ENCODE results near the gene USP17L20. TPM values are rescaled to one million over a fixed set of nuclear protein-coding genes. Genes with fewer than 3 reads are reported as not detected.
"Not testable (repeated sequence)": the region's sequence is repeated elsewhere in the genome, so short reads cannot be mapped to it uniquely, and the experiment has no call there.

The USP17L20 gene
- total RNA-seq, 1 donor from 2014 or later, result not detected

DNA sequence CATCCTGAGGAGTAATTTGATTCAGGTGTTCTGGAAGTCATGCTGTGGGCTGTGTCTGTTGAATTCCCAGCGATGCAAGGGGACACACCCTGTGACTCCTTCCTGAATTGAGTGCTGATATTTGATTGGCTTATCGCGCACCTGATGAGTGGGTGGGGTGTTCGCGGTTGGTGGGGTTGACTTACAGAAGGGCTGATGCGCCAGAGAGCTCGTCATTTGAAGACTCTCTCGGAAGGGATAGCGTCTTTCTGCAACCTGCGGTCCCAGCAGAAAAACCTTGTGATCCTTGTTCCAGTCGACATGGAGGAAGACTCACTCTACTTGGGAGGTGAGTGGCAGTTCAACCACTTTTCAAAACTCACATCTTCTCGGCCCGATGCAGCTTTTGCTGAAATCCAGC is 4.8 kb upstream of the USP17L20 start, which contains the start of gene USP17L19:
USP17L19 (plus strand) TSS at position 301 of the 400 bp plus-strand sequence; CDS start at position 301, 0 bp downstream.
- not testable (repeated sequence) for H3K27me3 Mint-ChIP-seq (ENCODE audit: unreplicated experiment); DNase-seq; H3K36me3 Mint-ChIP-seq (ENCODE audit: unreplicated experiment); H3K4me3 Mint-ChIP-seq (ENCODE audit: unreplicated experiment); H3K4me1 Mint-ChIP-seq (ENCODE audit: low read depth, unreplicated experiment); H3K9me3 Mint-ChIP-seq (ENCODE audit: unreplicated experiment); H3K27ac Mint-ChIP-seq (ENCODE audit: unreplicated experiment)

DNA sequence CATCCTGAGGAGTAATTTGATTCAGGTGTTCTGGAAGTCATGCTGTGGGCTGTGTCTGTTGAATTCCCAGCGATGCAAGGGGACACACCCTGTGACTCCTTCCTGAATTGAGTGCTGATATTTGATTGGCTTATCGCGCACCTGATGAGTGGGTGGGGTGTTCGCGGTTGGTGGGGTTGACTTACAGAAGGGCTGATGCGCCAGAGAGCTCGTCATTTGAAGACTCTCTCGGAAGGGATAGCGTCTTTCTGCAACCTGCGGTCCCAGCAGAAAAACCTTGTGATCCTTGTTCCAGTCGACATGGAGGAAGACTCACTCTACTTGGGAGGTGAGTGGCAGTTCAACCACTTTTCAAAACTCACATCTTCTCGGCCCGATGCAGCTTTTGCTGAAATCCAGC is 4.6 kb downstream of the USP17L20 start, which contains the start of gene USP17L21:
USP17L21 (plus strand) TSS at position 301 of the 400 bp plus-strand sequence; CDS start at position 301, 0 bp downstream.
- H3K27ac Mint-ChIP-seq (ENCODE audit: unreplicated experiment); H3K36me3 Mint-ChIP-seq (ENCODE audit: unreplicated experiment); H3K4me3 Mint-ChIP-seq (ENCODE audit: unreplicated experiment); H3K27me3 Mint-ChIP-seq (ENCODE audit: unreplicated experiment); H3K4me1 Mint-ChIP-seq (ENCODE audit: low read depth, unreplicated experiment); DNase-seq; H3K9me3 Mint-ChIP-seq (ENCODE audit: unreplicated experiment): not testable (repeated sequence)

DNA sequence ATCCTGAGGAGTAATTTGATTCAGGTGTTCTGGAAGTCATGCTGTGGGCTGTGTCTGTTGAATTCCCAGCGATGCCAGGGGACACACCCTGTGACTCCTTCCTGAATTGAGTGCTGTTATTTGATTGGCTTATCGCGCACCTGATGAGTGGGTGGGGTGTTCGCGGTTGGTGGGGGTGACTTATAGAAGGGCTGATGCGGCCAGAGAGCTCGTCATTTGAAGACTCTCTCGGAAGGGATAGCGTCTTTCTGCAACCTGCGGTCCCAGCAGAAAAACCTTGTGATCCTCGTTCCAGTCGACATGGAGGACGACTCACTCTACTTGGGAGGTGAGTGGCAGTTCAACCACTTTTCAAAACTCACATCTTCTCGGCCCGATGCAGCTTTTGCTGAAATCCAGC is 9.4 kb downstream of the USP17L20 start, which contains the start of gene USP17L22:
USP17L22 (plus strand) TSS at position 301 of the 400 bp plus-strand sequence; CDS start at position 301, 0 bp downstream.
- not testable (repeated sequence) for DNase-seq; H3K36me3 Mint-ChIP-seq (ENCODE audit: unreplicated experiment); H3K9me3 Mint-ChIP-seq (ENCODE audit: unreplicated experiment); H3K27ac Mint-ChIP-seq (ENCODE audit: unreplicated experiment); H3K4me1 Mint-ChIP-seq (ENCODE audit: low read depth, unreplicated experiment); H3K27me3 Mint-ChIP-seq (ENCODE audit: unreplicated experiment); H3K4me3 Mint-ChIP-seq (ENCODE audit: unreplicated experiment)

DNA sequence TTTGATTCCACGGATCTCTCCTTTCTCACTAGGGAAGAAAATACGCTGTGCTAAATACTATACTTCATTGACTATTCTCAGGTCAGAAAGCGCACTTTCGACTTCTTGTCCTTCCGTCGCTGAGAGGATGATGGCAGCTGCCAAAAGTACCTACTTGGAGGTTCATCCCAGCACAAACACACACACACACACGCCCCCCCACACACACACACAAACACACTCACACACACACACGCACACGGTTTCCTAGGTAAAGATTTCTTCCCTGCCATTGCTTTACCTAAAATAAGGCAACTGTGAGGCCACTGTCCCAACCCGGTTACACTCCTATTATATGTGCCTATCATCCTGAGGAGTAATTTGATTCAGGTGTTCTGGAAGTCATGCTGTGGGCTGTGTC is 13.8 kb downstream of the USP17L20 start:
- H3K9me3 Mint-ChIP-seq (ENCODE audit: unreplicated experiment); H3K36me3 Mint-ChIP-seq (ENCODE audit: unreplicated experiment); H3K4me3 Mint-ChIP-seq (ENCODE audit: unreplicated experiment); H3K4me1 Mint-ChIP-seq (ENCODE audit: low read depth, unreplicated experiment); H3K27ac Mint-ChIP-seq (ENCODE audit: unreplicated experiment); H3K27me3 Mint-ChIP-seq (ENCODE audit: unreplicated experiment): not testable (repeated sequence)
- DNase-seq, result peak; percentile 10

Other genes starting within 250 kb of the USP17L20 start
- not detected for gene FAM90A26, start 87.7 kb upstream of the USP17L20 start, total RNA-seq (ENCODE audit: unreplicated experiment)
- not detected for gene USP17L10, start 47.5 kb upstream of the USP17L20 start, total RNA-seq (ENCODE audit: unreplicated experiment)
- 0.42 TPM for gene USP17L11, start 42.7 kb upstream of the USP17L20 start, total RNA-seq (ENCODE audit: unreplicated experiment)
- not detected for gene USP17L12, start 38.0 kb upstream of the USP17L20 start, total RNA-seq (ENCODE audit: unreplicated experiment)
- gene USP17L13, start 33.2 kb upstream of the USP17L20 start, total RNA-seq (ENCODE audit: unreplicated experiment), result not detected
- not detected for gene USP17L15, start 23.7 kb upstream of the USP17L20 start, total RNA-seq (ENCODE audit: unreplicated experiment)
- not detected for gene USP17L17, start 14.2 kb upstream of the USP17L20 start, total RNA-seq (ENCODE audit: unreplicated experiment)
- gene USP17L18, start 9.5 kb upstream of the USP17L20 start, total RNA-seq (ENCODE audit: unreplicated experiment), result not detected
- not detected for gene USP17L19, start 4.7 kb upstream of the USP17L20 start, total RNA-seq (ENCODE audit: unreplicated experiment)
- not detected for gene USP17L21, start 4.7 kb downstream of the USP17L20 start, total RNA-seq (ENCODE audit: unreplicated experiment)
- not detected for gene USP17L22, start 9.5 kb downstream of the USP17L20 start, total RNA-seq (ENCODE audit: unreplicated experiment)
- gene USP17L24, start 67.0 kb downstream of the USP17L20 start, total RNA-seq (ENCODE audit: unreplicated experiment), result not detected
- gene USP17L25, start 71.8 kb downstream of the USP17L20 start, total RNA-seq (ENCODE audit: unreplicated experiment), result not detected
- gene USP17L26, start 76.5 kb downstream of the USP17L20 start, total RNA-seq (ENCODE audit: unreplicated experiment), result not detected
- gene USP17L5, start 81.3 kb downstream of the USP17L20 start, total RNA-seq (ENCODE audit: unreplicated experiment), result not detected
- not detected for gene USP17L27, start 86.0 kb downstream of the USP17L20 start, total RNA-seq (ENCODE audit: unreplicated experiment)
- gene USP17L28, start 90.8 kb downstream of the USP17L20 start, total RNA-seq (ENCODE audit: unreplicated experiment), result not detected
- gene USP17L29, start 95.5 kb downstream of the USP17L20 start, total RNA-seq (ENCODE audit: unreplicated experiment), result not detected
- gene USP17L30, start 105.0 kb downstream of the USP17L20 start, total RNA-seq (ENCODE audit: unreplicated experiment), result not detected
- gene DEFB131A, start 186.3 kb downstream of the USP17L20 start, total RNA-seq (ENCODE audit: unreplicated experiment), result not detected

All from glutamatergic neuron (in vitro differentiated cells).